ENCODE results near the gene MRPS25. TPM values are rescaled to one million over a fixed set of nuclear protein-coding genes. Genes with fewer than 3 reads are reported as not detected.
A peak's percentile ranks its signal among the peaks of the same experiment; 100 is the strongest.

The MRPS25 gene
- total RNA-seq, result 19.8 TPM
- 48.4 TPM for polyA plus RNA-seq

GRCh38 chr3:15064835-15065549, at the start of gene MRPS25:
TSS of gene MRPS25 (minus strand) at chr3:15065315. CDS start at chr3:15065194, 121 bp downstream.
- Histone ChIP-seq H3K4me1 (ENCODE audit: insufficient read depth) (peaks cover 2% of the 10 kb centered on the region), H3K36me3 (ENCODE audit: insufficient read depth) (no peaks in the 10 kb centered on the region), H3K4me3 (ENCODE audit: low read depth, low read length) (peak within 1 kb of the TSS; percentile 80), H3K27ac (ENCODE audit: low read depth) (peak within 1 kb of the TSS; percentile 69)
- DNase-seq (ENCODE audit: extremely low spot score), result peak; percentile 67
- under 1% methylated on average over 69 of the region's 69 CpGs for WGBS

DNA sequence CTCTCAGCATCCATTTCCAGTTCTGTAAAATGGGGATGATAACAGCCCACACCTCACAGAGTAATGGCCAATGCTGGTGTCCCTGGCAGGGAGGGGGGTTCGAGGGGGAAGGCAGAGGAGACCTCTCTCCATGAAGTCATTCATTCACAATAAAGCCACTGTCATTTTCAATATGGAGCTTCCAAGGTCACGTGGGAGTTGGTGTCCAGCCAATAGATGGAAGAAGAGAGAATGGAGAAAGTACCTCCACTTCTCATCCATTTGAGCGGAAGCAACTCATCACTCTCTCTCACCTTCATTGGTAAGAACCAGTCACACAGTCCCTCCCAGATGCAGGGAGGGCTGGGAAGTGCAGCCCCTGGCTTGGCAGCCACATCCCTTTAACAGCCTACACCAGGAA, 48.8 kb upstream of the MRPS25 start:
- H3K27ac ChIP-seq (ENCODE audit: low read depth), result no peak overlapping the region
- no peak for DNase-seq (ENCODE audit: extremely low spot score)
- no peaks in the 10 kb centered on the region for H3K4me1 ChIP-seq (ENCODE audit: insufficient read depth)
- H3K36me3 ChIP-seq (ENCODE audit: insufficient read depth), result no peaks in the 10 kb centered on the region
- H3K4me3 ChIP-seq (ENCODE audit: low read depth, low read length), result no peak overlapping the region
- 76% methylated on average over 3 of the region's 3 CpGs for WGBS

DNA sequence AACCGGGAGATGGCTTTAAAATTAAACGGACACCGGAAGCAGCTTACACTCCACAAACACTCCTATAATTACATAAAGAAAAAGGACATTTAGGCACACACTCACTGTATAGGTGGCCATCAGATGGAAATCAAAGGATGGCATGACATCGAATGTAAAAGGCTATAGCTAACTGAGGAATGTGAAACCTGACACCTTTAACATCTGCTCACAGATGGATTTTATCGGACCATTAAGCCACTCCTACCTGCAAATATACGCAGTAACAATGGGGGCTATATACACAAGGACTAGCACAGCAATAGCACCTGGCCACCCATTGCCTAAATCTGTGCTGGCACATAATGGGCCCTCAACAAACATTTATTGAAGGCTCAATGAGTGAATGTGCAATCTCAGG, 48.4 kb upstream of the MRPS25 start:
- no peak for DNase-seq (ENCODE audit: extremely low spot score)
- H3K27ac ChIP-seq (ENCODE audit: low read depth), result no peak overlapping the region
- no peaks in the 10 kb centered on the region for H3K4me1 ChIP-seq (ENCODE audit: insufficient read depth)
- no peak overlapping the region for H3K4me3 ChIP-seq (ENCODE audit: low read depth, low read length)
- H3K36me3 ChIP-seq (ENCODE audit: insufficient read depth), result no peaks in the 10 kb centered on the region
- WGBS, result 30% methylated on average over 6 of the region's 6 CpGs

DNA sequence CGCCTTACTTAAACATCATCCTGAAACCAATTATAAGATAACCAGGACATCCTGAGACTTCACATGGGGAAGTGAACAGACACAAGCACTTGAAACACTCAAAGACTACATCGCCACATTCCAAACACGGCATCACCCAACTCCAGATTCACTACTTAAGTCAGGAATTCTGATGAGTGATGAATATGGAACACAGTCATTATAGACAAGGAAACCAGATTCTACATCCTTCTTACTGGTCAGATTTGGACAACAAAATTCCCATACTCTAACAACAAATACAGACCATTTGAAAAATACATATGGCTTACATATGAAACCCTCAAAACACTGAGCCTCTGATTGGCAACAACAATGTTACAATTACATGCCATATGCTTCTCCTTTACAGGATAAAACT, 46.9 kb upstream of the MRPS25 start:
- Histone ChIP-seq H3K4me1 (ENCODE audit: insufficient read depth) (no peaks in the 10 kb centered on the region), H3K27ac (ENCODE audit: low read depth) (no peak overlapping the region), H3K4me3 (ENCODE audit: low read depth, low read length) (no peak overlapping the region), H3K36me3 (ENCODE audit: insufficient read depth) (no peaks in the 10 kb centered on the region)
- DNase-seq (ENCODE audit: extremely low spot score), result no peak
- 71% methylated on average over 3 of the region's 3 CpGs for WGBS

DNA sequence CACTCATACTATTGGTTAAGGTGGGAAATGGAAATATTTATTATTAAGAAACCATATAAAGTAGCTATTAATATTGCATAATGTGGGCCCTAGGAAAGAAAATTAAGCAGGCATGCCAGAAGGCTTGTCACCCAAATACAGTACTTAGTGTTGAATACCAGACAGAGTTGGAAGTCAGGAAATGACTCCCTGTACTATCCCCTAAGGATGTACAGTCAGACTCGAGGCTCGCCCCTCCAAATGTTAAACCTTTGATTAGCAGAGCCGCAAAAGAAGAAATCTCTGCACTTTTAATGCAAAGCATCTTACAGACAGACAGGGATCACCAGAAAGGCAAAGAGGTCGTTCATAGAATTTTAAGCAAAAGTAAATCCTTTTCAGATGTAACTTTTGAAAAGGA, 45.1 kb upstream of the MRPS25 start:
- no peak overlapping the region for H3K4me3 ChIP-seq (ENCODE audit: low read depth, low read length)
- H3K36me3 ChIP-seq (ENCODE audit: insufficient read depth), result no peaks in the 10 kb centered on the region
- DNase-seq (ENCODE audit: extremely low spot score), result no peak
- no peak overlapping the region for H3K27ac ChIP-seq (ENCODE audit: low read depth)
- 65% methylated on average over 4 of the region's 4 CpGs for WGBS
- H3K4me1 ChIP-seq (ENCODE audit: insufficient read depth), result no peaks in the 10 kb centered on the region

DNA sequence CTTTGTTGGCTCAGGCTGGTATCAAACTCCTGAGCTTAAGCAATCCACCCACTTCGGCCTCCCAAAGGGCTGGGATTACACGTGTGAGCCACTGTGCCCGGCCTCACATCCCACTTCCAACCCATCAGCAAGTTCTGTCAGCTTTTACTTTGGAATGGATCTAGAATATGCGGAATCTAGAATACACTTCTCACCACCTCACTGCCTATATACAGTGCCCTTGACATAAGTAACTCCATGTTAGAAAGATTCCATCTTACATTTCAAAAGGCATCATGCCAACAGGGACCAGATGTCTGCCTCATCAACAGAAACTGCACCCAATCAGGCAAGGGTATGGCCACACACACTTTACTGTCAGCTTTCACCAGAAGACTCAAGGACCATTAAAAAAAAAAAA, 43.8 kb upstream of the MRPS25 start:
- WGBS, result 82% methylated on average over 4 of the region's 4 CpGs
- Histone ChIP-seq H3K36me3 (ENCODE audit: insufficient read depth) (no peaks in the 10 kb centered on the region), H3K27ac (ENCODE audit: low read depth) (no peak overlapping the region), H3K4me1 (ENCODE audit: insufficient read depth) (no peaks in the 10 kb centered on the region), H3K4me3 (ENCODE audit: low read depth, low read length) (no peak overlapping the region)
- DNase-seq (ENCODE audit: extremely low spot score), result no peak

GRCh38 chr3:15108082-15108545, 43.0 kb upstream of the MRPS25 start:
- no peaks in the 10 kb centered on the region for H3K4me1 ChIP-seq (ENCODE audit: insufficient read depth)
- no peak overlapping the region for H3K27ac ChIP-seq (ENCODE audit: low read depth)
- H3K4me3 ChIP-seq (ENCODE audit: low read depth, low read length), result no peak overlapping the region
- WGBS, result 14% methylated on average over 11 of the region's 11 CpGs
- no peak for DNase-seq (ENCODE audit: extremely low spot score)
- no peaks in the 10 kb centered on the region for H3K36me3 ChIP-seq (ENCODE audit: insufficient read depth)

- WGBS, result 71% methylated on average over 16 of the region's 16 CpGs
- no peaks in the 10 kb centered on the region for H3K4me1 ChIP-seq (ENCODE audit: insufficient read depth)
Observed at GRCh38 chr3:15107075-15107947, 42.2 kb upstream of the MRPS25 start.

DNA sequence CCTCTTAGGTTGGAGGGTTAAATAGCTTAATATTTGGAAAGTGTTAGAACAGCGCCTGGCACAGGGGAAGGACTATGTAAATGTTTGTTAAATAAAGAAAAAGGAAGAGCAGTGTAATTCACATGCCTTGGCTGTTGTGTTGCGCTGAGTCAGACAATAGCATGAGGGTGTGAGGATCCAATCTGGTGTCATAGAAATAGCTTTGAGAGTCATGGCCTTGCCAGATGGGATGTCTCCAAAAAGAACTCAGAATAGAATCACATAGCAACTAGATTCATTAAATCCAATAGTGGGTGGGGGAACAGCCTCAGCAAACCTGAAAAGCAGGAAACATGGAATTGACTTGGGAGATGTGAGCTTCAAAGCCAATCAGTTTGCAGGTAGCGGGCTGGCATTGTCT, 37.7 kb upstream of the MRPS25 start:
- no peaks in the 10 kb centered on the region for H3K36me3 ChIP-seq (ENCODE audit: insufficient read depth)
- H3K4me3 ChIP-seq (ENCODE audit: low read depth, low read length), result no peak overlapping the region
- no peak overlapping the region for H3K27ac ChIP-seq (ENCODE audit: low read depth)
- WGBS, result 76% methylated on average over 3 of the region's 3 CpGs
- DNase-seq (ENCODE audit: extremely low spot score), result no peak
- no peaks in the 10 kb centered on the region for H3K4me1 ChIP-seq (ENCODE audit: insufficient read depth)

More at GRCh38 chr3:15107075-15107947, 42.2 kb upstream of the MRPS25 start:
- Histone ChIP-seq H3K36me3 (ENCODE audit: insufficient read depth) (no peaks in the 10 kb centered on the region), H3K27ac (ENCODE audit: low read depth) (no peak overlapping the region), H3K4me3 (ENCODE audit: low read depth, low read length) (no peak overlapping the region)
- no peak for DNase-seq (ENCODE audit: extremely low spot score)

DNA sequence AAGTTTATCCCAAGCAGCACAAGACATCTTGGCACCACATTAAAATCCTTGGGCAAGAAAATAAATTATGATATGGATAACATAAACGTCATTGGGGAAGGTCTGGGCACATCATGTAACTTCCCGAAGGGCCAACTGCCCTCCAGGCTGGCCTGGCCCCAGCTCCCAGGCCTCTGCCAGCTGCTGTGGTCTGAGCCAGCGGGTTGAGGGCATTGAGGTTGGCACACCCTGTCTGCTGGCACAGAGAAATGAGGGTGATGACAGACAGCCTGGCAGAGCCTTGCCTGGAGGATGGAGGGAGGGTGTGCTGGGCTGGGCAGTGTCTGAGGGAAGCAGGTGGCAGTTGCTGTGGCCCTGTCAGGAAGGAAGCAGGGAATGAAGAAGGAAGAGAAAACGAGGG, 37.1 kb upstream of the MRPS25 start:
- Histone ChIP-seq H3K4me1 (ENCODE audit: insufficient read depth) (no peaks in the 10 kb centered on the region), H3K27ac (ENCODE audit: low read depth) (no peak overlapping the region), H3K4me3 (ENCODE audit: low read depth, low read length) (no peak overlapping the region), H3K36me3 (ENCODE audit: insufficient read depth) (no peaks in the 10 kb centered on the region)
- WGBS, result 37% methylated on average over 4 of the region's 4 CpGs
- no peak for DNase-seq (ENCODE audit: extremely low spot score)

DNA sequence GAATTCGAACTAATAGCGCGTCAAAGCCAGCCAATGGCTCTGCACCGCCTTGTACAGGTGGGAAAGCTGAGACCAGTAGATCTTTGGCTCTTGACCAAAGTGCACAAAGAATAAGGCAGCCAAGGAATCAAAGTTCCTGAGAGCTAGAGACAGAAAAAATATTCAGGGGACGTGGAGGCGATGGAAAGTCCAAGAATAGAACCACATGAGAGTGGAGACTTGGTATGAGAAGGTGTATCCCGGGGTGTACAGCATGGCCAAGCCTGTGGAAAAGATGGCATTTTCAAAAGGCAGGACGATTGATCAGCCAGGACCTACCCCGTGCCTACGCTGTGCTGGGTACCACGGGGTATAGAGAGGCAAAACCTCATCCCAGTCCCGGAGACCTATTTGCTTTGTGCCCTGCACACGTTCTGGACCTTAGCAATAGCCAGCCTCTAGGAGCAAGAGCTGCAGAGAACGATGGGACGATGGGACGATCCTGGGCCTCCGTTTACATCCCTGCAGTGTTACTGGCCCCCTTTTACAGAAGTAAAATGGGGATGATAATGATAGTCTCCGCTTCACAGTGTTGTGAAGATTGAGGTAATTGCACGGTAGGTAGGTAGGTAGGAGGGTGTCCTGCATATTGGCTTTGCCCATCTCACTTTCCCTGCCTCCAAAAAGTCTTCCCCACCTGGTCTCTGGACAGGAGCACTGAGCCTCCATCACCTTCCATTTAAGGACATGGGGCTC, 34.4 kb upstream of the MRPS25 start:
- Histone ChIP-seq H3K4me3 (ENCODE audit: low read depth, low read length) (peak overlapping the region; percentile 80), H3K27ac (ENCODE audit: low read depth) (no peak overlapping the region), H3K36me3 (ENCODE audit: insufficient read depth) (no peaks in the 10 kb centered on the region), H3K4me1 (ENCODE audit: insufficient read depth) (no peaks in the 10 kb centered on the region)
- no peak for DNase-seq (ENCODE audit: extremely low spot score)
- WGBS, result 12% methylated on average over 19 of the region's 19 CpGs

DNA sequence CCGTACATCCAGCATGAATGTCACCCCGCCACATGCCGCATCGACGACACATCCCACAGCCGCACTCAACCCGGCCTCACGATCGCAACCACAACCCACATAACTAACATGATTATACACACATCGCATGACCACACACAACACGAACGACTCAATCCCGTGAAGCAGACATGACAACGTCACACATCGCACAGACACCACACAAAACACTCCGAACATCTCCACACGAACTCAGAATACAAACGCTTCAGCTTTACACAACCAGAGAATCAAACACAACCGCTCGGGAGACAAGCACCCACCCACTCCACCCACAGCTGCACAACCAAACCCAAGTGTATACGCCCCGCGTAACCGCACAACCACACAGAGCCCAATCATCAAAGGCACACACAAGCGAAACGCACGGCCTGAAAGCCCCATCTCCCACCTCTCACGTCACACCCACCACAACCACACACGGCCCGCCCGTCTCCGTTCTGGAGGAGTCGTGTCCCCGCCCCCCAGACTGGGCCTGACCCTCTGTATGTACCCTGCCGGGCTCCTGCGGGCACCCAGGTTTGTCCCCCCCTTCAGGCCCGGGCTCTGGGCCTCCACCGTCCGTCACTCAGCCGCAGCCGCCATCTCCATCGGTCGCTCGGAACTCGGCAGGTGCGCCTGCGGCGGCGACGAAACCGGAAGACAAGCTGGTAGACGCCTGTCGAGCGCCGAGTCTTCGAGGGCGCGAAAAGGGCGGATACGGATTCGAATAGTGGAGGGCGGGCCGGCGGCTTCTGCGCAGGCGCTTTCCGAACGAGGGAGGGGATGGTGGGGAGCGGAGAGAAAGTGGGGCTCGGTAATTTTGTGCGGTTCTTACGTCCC, 33.6 kb upstream of the MRPS25 start, which contains the start of gene RBSN:
TSS of gene RBSN (minus strand) at position 646 of the 861 bp plus-strand sequence. CDS start 3,028 bp downstream, outside the sequence.
- under 1% methylated on average over 72 of the region's 72 CpGs for WGBS
- DNase-seq (ENCODE audit: extremely low spot score), result peak; percentile 89
- H3K36me3 ChIP-seq (ENCODE audit: insufficient read depth), result no peaks in the 10 kb centered on the region
- peak within 1 kb of the TSS; percentile 80 for H3K4me3 ChIP-seq (ENCODE audit: low read depth, low read length)
- H3K4me1 ChIP-seq (ENCODE audit: insufficient read depth), result no peaks in the 10 kb centered on the region
- H3K27ac ChIP-seq (ENCODE audit: low read depth), result peak within 1 kb of the TSS; percentile 35

GRCh38 chr3:15097891-15098290, 32.8 kb upstream of the MRPS25 start:
- WGBS, result 51% methylated on average over 6 of the region's 6 CpGs
- H3K4me1 ChIP-seq (ENCODE audit: insufficient read depth), result no peaks in the 10 kb centered on the region
- H3K27ac ChIP-seq (ENCODE audit: low read depth), result no peak overlapping the region
- H3K4me3 ChIP-seq (ENCODE audit: low read depth, low read length), result peak overlapping the region; percentile 80
- DNase-seq (ENCODE audit: extremely low spot score), result no peak
- no peaks in the 10 kb centered on the region for H3K36me3 ChIP-seq (ENCODE audit: insufficient read depth)
